Endometrium (tissue), 2 donors: Measurements from ENCODE around the gene CDH2.

Experiments used
- FAIRE-seq: peaks from 2 replicates; lab custom pipeline; 2012; peaks lifted over from hg19 to GRCh38; lab: Jason Lieb, UNC
- donor health status: control.
- donor health status: control.

CDH2 gene

DNA sequence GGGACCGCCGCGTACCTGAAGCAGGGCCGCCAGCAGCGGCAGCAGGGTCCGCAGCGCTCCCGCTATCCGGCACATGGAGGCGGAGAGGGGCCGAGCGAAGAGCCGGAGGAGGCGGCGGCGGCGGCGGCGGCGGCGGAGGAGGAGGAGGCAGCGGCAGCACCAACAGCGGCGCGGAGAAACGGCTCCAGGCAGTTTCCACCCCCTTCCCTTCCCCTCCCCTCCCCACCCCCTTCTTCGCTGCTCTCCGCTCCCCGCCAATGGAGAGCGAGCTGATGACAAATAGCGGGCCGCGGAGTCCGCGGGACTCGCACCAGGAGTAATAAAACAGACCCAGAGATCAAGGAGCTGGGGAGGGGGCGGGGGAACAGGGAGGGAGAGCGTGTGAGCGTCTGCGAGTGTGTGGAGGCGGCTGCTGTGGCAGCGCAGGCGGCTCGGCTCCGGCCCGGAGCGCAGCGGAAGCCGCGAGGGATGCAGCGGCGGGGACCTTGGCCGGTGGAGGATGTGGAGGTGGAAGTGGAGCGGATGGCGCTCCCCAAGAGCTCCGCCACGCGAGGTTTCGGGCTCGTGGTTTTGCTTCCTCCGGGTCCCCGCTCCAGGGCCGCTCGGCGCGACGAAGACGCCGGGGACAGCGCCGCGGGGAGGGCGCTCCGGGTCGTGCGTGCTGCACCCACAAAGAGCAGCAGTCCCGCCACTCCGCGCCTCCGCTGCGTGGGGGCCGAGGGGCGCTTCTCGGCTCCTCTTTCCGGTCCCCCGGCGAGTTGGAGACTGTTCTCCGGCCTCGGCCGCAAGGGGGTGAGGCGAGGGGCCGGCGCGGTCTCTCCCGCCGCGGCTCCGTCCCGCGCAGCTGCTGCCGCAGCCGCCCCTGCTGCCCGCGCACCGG lies at the start of gene CDH2:
CDH2 (minus strand) TSS at position 183 of the 880 bp plus-strand sequence; CDS start at position 75, 108 bp downstream.
- FAIRE-seq, result no peak

DNA sequence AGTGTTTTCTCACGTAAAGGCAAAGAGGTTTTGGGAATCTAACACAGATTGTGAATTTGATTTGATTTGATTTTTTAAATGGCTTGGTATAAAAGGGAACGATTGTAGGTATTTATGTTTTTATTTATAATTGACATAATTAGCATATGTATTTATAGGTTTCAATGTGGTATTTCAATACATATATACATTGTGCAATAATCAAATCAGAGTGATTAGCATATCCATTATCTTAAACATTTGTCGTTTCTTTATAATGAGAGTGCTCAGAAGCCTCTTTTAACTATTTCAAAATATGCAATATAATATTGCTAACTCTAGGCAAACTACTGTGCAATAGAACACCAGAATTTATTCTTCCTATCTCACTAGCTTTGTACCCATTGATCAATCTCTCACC lies 35.1 kb upstream of the CDH2 start:
- FAIRE-seq, result no peak

DNA sequence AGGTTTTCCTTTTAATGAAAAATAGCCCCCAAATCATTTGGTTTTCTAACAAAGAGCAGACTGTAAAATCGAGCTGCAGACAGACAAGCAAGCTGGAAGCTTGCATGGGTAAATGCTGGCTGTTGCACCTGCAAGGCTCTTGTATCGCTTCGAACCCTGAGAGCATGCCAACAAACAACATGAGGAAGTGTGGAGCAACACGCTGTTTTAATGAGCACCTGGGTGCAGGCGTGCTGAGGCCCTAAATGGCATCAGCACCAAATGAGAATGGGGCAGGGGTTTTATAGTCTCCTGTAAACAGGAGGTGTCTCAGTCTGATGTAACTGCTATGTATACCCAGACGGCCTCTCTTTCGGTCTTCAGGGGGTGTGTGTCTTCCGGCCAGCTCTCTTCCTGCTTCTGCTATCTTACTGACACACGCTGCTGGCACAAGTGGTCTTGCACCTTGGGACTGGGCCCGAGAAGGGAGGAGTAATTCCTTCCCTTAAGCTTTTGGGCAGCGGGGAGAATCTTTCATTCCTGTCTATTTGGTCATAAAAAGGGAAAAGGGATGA lies 31.9 kb upstream of the CDH2 start:
- no peak for FAIRE-seq

GRCh38 chr18:28208268-28208667 lies 31.3 kb upstream of the CDH2 start:
- FAIRE-seq, result no peak

DNA sequence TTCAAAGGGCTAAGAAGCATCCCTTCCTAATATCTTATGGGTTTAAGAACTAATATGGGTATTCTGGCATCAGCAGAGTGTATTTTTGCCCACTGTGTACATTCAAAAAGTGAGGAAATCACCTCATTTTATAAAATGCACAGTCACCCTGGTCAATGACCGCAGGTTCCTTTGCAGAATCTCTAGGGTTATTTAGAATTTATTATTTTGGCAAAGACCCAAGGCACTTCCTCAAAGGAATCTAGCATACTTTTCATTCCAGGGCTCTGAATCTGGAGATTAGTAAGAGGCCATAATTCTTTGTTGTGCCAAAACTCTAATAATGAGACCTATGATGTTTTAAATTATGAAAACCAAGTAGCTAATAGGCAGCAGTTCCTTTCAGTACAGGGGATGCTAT lies 27.2 kb upstream of the CDH2 start:
- no peak for FAIRE-seq

- no peak for FAIRE-seq
Observed at GRCh38 chr18:28201056-28201455, 24.1 kb upstream of the CDH2 start.

GRCh38 chr18:28198620-28199019 lies 21.7 kb upstream of the CDH2 start:
- no peak for FAIRE-seq

- no peak for FAIRE-seq
Observed at GRCh38 chr18:28193177-28193778, 16.3 kb upstream of the CDH2 start.

DNA sequence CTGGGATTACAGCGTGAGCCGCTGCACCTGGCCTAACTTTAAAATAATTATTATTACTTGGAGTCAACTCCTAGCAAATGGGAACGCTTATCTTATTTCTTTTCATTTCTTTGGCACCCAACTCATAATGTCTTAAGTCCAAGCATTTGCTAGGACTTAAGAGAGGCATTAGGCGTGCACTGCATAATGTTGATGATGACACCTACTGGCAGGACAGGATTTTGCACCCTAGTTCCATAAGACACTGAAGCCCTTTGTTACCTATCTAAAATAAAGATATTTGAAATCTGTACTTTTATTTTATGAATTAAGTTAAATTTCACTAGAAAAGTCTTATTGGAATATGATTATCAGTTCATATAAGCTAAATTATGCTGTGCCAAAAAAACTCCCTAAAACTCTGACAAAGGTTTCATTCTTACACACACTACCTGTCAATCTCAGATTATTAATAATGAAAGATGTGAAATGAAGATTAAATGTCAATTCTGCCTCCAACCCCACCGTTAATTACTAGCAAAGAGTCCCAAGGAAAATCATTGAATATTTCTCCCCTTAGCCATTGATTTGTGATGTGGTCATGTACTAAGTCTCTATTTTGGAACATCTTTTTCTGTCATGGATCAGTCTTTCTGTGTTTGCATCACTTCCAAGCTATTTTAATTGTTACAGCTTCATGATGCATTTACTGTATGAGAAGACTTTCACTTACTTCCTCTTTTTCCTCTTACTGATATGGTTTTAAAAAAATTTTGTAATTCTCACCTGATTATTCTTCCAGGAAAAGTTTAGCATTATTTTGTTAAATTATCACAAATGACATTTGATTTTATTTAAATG lies 12.7 kb upstream of the CDH2 start:
- FAIRE-seq, result no peak

GRCh38 chr18:28185121-28185520 lies 8.2 kb upstream of the CDH2 start:
- no peak for FAIRE-seq

- no peak for FAIRE-seq
Observed at GRCh38 chr18:28183418-28184078, 6.6 kb upstream of the CDH2 start.

DNA sequence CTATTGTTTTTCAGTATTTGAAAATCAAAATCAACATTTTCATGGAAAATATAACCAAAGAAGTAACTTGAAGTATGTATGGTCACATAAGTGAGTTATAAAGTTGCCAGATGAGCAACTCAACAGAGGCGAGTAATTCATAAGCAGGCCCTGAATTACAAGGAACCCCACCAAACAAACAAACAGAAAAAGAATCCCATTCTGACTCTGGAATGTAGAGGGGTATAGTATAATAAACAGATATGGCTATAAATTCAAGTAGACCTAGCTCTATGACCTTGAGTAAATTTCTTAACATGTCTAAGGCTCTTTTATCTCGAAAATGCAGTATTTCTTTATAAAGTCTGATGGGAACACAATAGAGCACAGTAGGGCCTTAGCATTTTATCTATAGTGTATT lies 4.7 kb upstream of the CDH2 start:
- no peak for FAIRE-seq

- FAIRE-seq, result no peak
Observed at GRCh38 chr18:28178720-28179119, 1.8 kb upstream of the CDH2 start.

GRCh38 chr18:28177828-28178635 lies 1.1 kb upstream of the CDH2 start:
- FAIRE-seq, result no peak

- FAIRE-seq, result no peak
Observed at GRCh38 chr18:28176698-28176947, 307 bp downstream of the CDH2 start.

- no peak for FAIRE-seq
Observed at GRCh38 chr18:28175930-28176697, 816 bp downstream of the CDH2 start.

GRCh38 chr18:28175150-28175929 lies 1.6 kb downstream of the CDH2 start:
- no peak for FAIRE-seq

GRCh38 chr18:28174181-28174905 lies 2.6 kb downstream of the CDH2 start:
- no peak for FAIRE-seq

- no peak for FAIRE-seq
Observed at GRCh38 chr18:28171837-28172236, 5.1 kb downstream of the CDH2 start.
